Omental fat pad (tissue), 4 donors: ENCODE measurements around the gene PRKCI. TPM values are rescaled to one million over a fixed set of nuclear protein-coding genes. Genes with fewer than 3 reads are reported as not detected.
"Not testable (repeated sequence)": the region's sequence is repeated elsewhere in the genome, so short reads cannot be mapped to it uniquely, and the experiment has no call there.

Experiments used
- ATAC-seq: fragments of 150-250 bp; one replicate; pipeline ENCODE4 v1.9.1; 2016; ENCODE audit warnings: mild to moderate bottlenecking, moderate library complexity; ENCODE audit not compliant: low FRiP score
- DNase-seq: peaks from one replicate; pipeline ENCODE4 v3.0.0-alpha.2; 2019; ENCODE audit warnings: low spot score
- total RNA-seq, 4 donors: library from RNA; depleted of rRNA; stranded (reverse); fragments of >200 nt; gene quantifications; one replicate each; pipeline ENCODE4 v1.1.0, GENCODE V29; 2016
- TF ChIP-seq, protein P1 (sequence below), 3 donors: fragments of 450-650 bp; IDR thresholded peaks; one replicate each; pipeline ENCODE4 v1.5.1; 2016 to 2017; ENCODE audit warnings: antibody characterized with exemption in 3 of 3, mild to moderate bottlenecking in 3 of 3, moderate library complexity in 2 of 3

Gene PRKCI
- total RNA-seq, 4 donors from 2014 or later, result 21.3 to 38.6 (median 32.7) TPM

DNA sequence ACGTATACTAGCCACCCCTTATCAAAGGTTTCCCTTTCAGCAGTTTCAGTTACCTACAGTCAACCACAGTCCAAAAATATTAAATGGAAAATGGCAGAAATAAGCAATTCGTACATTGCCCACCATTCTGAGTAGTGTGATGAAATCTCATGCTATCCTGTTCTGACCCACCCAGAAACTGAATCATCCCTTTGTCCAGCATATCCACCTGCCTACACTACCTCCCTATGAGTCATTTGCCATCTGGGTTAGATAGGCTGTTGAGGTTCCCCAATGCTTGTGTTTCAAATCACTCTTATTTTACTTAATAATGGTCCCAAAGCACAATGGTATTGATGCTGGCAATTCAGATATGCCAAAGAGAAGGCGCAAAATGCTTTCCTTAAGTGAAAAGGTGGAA lies 25.4 kb upstream of the PRKCI start:
- TF ChIP-seq, protein P1, sequence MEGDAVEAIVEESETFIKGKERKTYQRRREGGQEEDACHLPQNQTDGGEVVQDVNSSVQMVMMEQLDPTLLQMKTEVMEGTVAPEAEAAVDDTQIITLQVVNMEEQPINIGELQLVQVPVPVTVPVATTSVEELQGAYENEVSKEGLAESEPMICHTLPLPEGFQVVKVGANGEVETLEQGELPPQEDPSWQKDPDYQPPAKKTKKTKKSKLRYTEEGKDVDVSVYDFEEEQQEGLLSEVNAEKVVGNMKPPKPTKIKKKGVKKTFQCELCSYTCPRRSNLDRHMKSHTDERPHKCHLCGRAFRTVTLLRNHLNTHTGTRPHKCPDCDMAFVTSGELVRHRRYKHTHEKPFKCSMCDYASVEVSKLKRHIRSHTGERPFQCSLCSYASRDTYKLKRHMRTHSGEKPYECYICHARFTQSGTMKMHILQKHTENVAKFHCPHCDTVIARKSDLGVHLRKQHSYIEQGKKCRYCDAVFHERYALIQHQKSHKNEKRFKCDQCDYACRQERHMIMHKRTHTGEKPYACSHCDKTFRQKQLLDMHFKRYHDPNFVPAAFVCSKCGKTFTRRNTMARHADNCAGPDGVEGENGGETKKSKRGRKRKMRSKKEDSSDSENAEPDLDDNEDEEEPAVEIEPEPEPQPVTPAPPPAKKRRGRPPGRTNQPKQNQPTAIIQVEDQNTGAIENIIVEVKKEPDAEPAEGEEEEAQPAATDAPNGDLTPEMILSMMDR (IDR thresholded peaks at IDR 0.05), result no peak
- no peak for ATAC-seq

GRCh38 chr3:170200987-170201386 lies 21.2 kb upstream of the PRKCI start:
- ATAC-seq, result no peak

More for the DNA sequence above, 25.4 kb upstream of the PRKCI start:
- no peak for DNase-seq

DNA sequence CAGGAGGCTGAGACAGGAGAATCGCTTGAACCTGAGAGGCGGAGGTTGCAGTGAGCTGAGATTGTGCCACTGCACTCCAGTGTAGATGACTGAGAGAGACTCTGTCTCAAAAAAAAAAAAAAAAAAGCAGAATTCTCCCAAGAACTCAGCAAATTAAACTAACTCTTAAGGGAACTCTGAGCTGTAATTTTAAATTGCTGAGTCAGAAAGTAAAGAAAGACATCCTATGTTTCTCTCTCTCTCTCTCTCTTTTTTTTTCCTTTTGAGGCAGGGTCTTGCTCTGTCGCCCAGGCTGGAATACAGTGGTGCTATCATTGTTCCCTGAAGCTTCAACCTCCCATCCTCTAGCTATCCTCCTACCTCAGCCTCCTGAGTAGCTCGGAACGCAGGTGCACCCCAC lies 20.7 kb upstream of the PRKCI start:
- TF ChIP-seq, protein P1 (IDR thresholded peaks at IDR 0.05), result no peak
- no peak for DNase-seq
- no peak for ATAC-seq

More at GRCh38 chr3:170200987-170201386, 21.2 kb upstream of the PRKCI start:
- TF ChIP-seq, protein P1 (IDR thresholded peaks at IDR 0.05), result no peak
- no peak for DNase-seq

DNA sequence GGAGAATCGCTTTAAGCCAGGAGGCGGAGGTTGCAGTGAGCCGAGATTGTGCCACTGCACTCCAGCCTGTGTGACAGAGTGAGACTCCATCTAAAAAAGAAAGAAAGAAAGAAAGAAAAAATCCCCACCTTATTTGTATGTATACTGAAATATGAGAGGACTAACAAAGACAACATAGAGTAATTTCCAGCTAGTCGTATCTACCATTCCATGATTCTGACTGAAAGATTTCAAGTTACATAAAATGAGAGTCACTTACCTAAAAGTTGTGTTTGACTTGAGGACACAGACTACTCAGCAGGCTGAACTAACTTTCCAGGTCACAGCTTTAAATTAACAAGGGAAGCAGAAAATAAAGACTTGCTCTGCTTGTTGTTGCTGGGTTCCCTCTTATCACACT lies 18.8 kb upstream of the PRKCI start:
- TF ChIP-seq, protein P1 (IDR thresholded peaks at IDR 0.05), result no peak
- DNase-seq, result no peak
- ATAC-seq, result no peak

DNA sequence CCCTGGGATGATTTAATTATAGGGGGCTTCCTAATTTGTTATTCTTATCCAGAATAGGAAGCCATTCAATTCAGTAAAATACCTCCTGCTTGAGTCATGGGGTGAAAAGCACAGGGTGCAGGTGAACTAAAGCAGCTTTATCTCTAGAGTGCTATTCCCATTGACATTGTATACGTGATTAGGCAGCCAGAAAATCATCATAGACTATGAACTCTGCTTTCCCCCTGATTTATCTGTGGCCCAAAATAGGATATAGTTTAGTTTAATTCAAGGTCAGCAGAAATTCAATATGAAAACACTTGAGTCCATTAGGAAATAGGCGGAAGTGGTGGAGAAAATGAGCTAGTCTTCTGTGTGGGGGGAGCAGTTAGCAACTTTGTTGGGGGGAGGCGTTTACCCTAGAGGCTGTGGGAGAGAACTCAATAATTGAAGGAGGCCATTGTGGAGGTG lies 18.2 kb upstream of the PRKCI start:
- TF ChIP-seq, protein P1 (IDR thresholded peaks at IDR 0.05), result no peak
- no peak for DNase-seq
- ATAC-seq, result no peak

DNA sequence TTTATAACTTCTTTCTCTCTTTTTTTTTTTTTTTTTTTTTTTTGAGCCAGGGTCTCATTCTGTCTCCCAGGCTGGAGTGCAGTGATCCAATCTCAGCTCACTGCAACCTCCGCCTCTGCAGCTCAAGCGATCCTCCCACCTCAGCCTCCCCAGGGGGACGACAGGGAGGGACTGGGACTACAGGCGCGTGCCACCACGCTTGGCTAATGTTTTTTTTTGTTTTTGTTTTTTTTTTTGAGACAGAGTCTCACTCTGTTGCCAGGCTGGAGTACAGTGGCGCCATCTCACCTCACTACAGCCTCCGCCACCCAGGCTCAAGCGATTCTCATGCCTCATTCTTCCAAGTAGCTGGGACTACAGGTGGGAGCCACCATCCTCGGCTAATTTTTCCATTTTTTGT lies 17.7 kb upstream of the PRKCI start:
- DNase-seq, result no peak
- TF ChIP-seq, protein P1 (IDR thresholded peaks at IDR 0.05), result no peak
- ATAC-seq, result no peak

- ATAC-seq (no peak), DNase-seq (no peak)
- TF ChIP-seq, protein P1 (IDR thresholded peaks at IDR 0.05), result no peak
Measured at GRCh38 chr3:170205302-170205701, 16.9 kb upstream of the PRKCI start.

- ATAC-seq, DNase-seq: not testable (repeated sequence)
Measured at GRCh38 chr3:170206164-170206762, 16.0 kb upstream of the PRKCI start.
